ENCODE measurements around the gene CRYBB3. TPM values are rescaled to one million over a fixed set of nuclear protein-coding genes. Genes with fewer than 3 reads are reported as not detected.

CRYBB3 gene
- total and polyA plus RNA-seq, 9 of the 15 experiments (the other 6 are each of a cell fraction or from before 2014, with no cell fraction given): not detected

DNA sequence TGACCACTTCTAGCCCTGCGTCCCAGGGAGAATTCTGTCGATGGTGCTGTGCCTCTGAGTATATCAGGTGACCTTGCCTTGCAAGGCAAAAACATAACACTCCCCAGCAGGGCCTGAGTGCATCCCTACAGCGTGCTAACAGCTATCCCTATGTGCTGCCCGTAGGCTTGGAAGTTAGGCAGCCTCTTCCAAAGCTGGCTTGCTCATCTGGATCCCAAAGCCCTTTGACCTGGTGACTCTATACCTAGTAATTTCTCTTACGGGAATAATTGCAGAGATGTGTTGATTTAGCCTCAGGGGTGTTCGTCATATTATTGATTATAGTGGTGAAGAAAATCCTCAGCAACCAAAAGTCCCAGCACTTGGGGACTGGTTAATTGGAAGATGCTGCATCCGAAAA is 32.6 kb upstream of the CRYBB3 start:
- no peak overlapping the region for H3K4me2 ChIP-seq (ENCODE audit: insufficient read depth, low read length)
- no peak for FAIRE-seq

GRCh38 chr22:25167834-25168601 is 31.6 kb upstream of the CRYBB3 start:
- Histone ChIP-seq H3K4me3 (no peak overlapping the region), H3K4me2 (ENCODE audit: insufficient read depth, low read length) (no peak overlapping the region), H3K9me3 (replicated peaks; ENCODE audit: control insufficient read depth, insufficient read depth, low read depth, low read length) (no peaks in the 10 kb centered on the region), H3K4me1 (replicated peaks in 1 of 2; ENCODE audit: control insufficient read depth in 2 of 2, insufficient read depth in 2 of 2, low read length in 2 of 2) (no peaks in the 10 kb centered on the region), H3K27ac (ENCODE audit: extremely low read depth, low read depth, low read length) (no peak overlapping the region), H3K79me2 (ENCODE audit: control insufficient read depth, insufficient read depth, low read length) (no peaks in the 10 kb centered on the region), H3K36me3 (ENCODE audit: control insufficient read depth, insufficient read depth, low read length) (no peaks in the 10 kb centered on the region), H4K20me1 (replicated peaks; ENCODE audit: control insufficient read depth, insufficient read depth, low read length) (no peaks in the 10 kb centered on the region), H3K9ac (ENCODE audit: insufficient read depth in 1 of 2, low read depth in 2 of 2, low read length in 2 of 2) (no peak overlapping the region), H2AFZ (ENCODE audit: low read depth, low read length) (no peak overlapping the region), H3K27me3 (ENCODE audit: control insufficient read depth in 2 of 2, insufficient read depth in 2 of 2, low read length in 2 of 2) (peaks cover 0 to 12% of the 10 kb centered on the region in 2 experiments; a peak in 4 of 5 replicates), H3K9me1 (ENCODE audit: control insufficient read depth, insufficient read depth, low read length) (no peaks in the 10 kb centered on the region)
- FAIRE-seq (no peak), ATAC-seq (no peak), DNase-seq (ENCODE audit: extremely low read depth in 1 of 4, low spot score in 3 of 4) (no peak)
- POLR2A ChIA-PET: interaction anchor here (0.6 kb wide), 1 partner anchor 230 kb away, joined by 3 read pairs; no protein-coding TSS in a partner anchor
- intact Hi-C loops (cut with micrococcal nuclease) (loop anchor here (5.0 kb wide), 1 partner anchor 86 kb away; no protein-coding TSS in a partner anchor), in situ Hi-C loops (cut with MboI) (no loop called here)
- no TSS peak for BruUV-seq (replicated peaks)
- under 1% methylated on average over 14 of the region's 14 CpGs for WGBS (ENCODE audit: insufficient coverage, low coverage, missing lambda C conversion rate)
- CTCF ChIA-PET (ENCODE audit: low intra/inter-chr PET ratio): no interaction called here
- TF ChIP-seq ZNF79 (CRISPR knock-in tag; IDR thresholded peaks at IDR 0.05; ENCODE audit: low read depth) (no peak), ZNF239 (CRISPR knock-in tag; IDR thresholded peaks at IDR 0.05) (no peak), ZBTB2 (IDR thresholded peaks at IDR 0.05) (no peak), TBL1XR1 (IDR thresholded peaks at IDR 0.05; ENCODE audit: low read length in 2 of 2) (no peak), ETS1 (conservative IDR thresholded peaks at IDR 0.05; ENCODE audit: control insufficient read depth, low read depth, low read length) (no peak), EWSR1 (IDR thresholded peaks at IDR 0.05; ENCODE audit: borderline replicate concordance, low read depth, partially characterized antibody) (no peak), MTA1 (IDR thresholded peaks at IDR 0.05; ENCODE audit: borderline replicate concordance) (no peak), CTBP1 (IDR thresholded peaks at IDR 0.05; ENCODE audit: borderline replicate concordance) (no peak), RBM17 (IDR thresholded peaks at IDR 0.05; ENCODE audit: borderline replicate concordance, low read depth, low read length) (no peak), ZNF41 (CRISPR knock-in tag; conservative IDR thresholded peaks at IDR 0.05) (no peak), CBX3 (IDR thresholded peaks at IDR 0.05; ENCODE audit: borderline replicate concordance in 1 of 2, low read length in 2 of 2) (no peak), ZNF561 (CRISPR knock-in tag; conservative IDR thresholded peaks at IDR 0.05) (no peak)

More for the DNA sequence above, 32.6 kb upstream of the CRYBB3 start:
- Histone ChIP-seq H3K36me3 (ENCODE audit: control insufficient read depth, insufficient read depth, low read length) (no peaks in the 10 kb centered on the region), H3K79me2 (ENCODE audit: control insufficient read depth, insufficient read depth, low read length) (no peaks in the 10 kb centered on the region), H3K4me3 (no peak overlapping the region), H3K9me1 (ENCODE audit: control insufficient read depth, insufficient read depth, low read length) (no peaks in the 10 kb centered on the region), H3K9me3 (replicated peaks; ENCODE audit: control insufficient read depth, insufficient read depth, low read depth, low read length) (no peaks in the 10 kb centered on the region), H2AFZ (ENCODE audit: low read depth, low read length) (no peak overlapping the region), H4K20me1 (replicated peaks; ENCODE audit: control insufficient read depth, insufficient read depth, low read length) (no peaks in the 10 kb centered on the region), H3K27me3 (ENCODE audit: control insufficient read depth in 2 of 2, insufficient read depth in 2 of 2, low read length in 2 of 2) (peaks cover 0 to 12% of the 10 kb centered on the region in 2 experiments; a peak in 4 of 5 replicates), H3K4me1 (replicated peaks in 1 of 2; ENCODE audit: control insufficient read depth in 2 of 2, insufficient read depth in 2 of 2, low read length in 2 of 2) (no peaks in the 10 kb centered on the region), H3K27ac (ENCODE audit: extremely low read depth, low read depth, low read length) (no peak overlapping the region), H3K9ac (ENCODE audit: insufficient read depth in 1 of 2, low read depth in 2 of 2, low read length in 2 of 2) (no peak overlapping the region)
- intact Hi-C loops (cut with micrococcal nuclease): loop anchor here (5.0 kb wide), 1 partner anchor 85 kb away; no protein-coding TSS in a partner anchor
- TF ChIP-seq ILK (tag; IDR thresholded peaks at IDR 0.05; ENCODE audit: borderline replicate concordance, low read depth): no peak
- ChIA-PET POLR2A (interaction anchor here (0.5 kb wide), 1 partner anchor 1007 kb away, joined by 3 read pairs; no protein-coding TSS in a partner anchor), CTCF (ENCODE audit: low intra/inter-chr PET ratio) (no interaction called here)
- in situ Hi-C loops (cut with MboI): no loop called here
- ATAC-seq (no peak), DNase-seq (ENCODE audit: extremely low read depth in 1 of 4, low spot score in 3 of 4) (no peak)
- 2% methylated on average over 5 of the region's 7 CpGs for WGBS (ENCODE audit: insufficient coverage, low coverage, missing lambda C conversion rate)
- BruUV-seq (replicated peaks): no TSS peak

All from K562 (cell line).